SK-N-SH (cell line): ENCODE data around the gene METTL21A. TPM values are rescaled to one million over a fixed set of nuclear protein-coding genes. Genes with fewer than 3 reads are reported as not detected.

ENCODE experiments used
- CTCF ChIA-PET: fragments of 300-600, 350-600 bp; formaldehyde crosslinking; extraction: SDS; loops from one replicate; lab custom pipeline; 2021; lab: Yijun Ruan, JAX
- POLR2A ChIA-PET: fragments of 350-600 bp; sonication (Branson Sonifier 250); formaldehyde crosslinking; extraction: SDS; loops from one replicate; lab custom pipeline; 2020; ENCODE audit warnings: antibody characterized with exemption, inconsistent platforms; lab: Yijun Ruan, JAX
- DNase-seq: peaks from one replicate; pipeline ENCODE4 v3.0.0; 2012
- H2AFZ ChIP-seq: fragments of 200-600 bp; sonication (generic); 2 replicates; pipeline ENCODE4 v1.8.1; 2016; ENCODE audit warnings: antibody characterized with exemption, mild to moderate bottlenecking, low read depth
- H3F3A ChIP-seq: fragments of 200-600 bp; sonication (generic); replicated peaks from 2 replicates; pipeline ENCODE3; 2016; ENCODE audit warnings: antibody characterized with exemption, mild to moderate bottlenecking; ENCODE audit not compliant: insufficient read depth
- H3K27ac ChIP-seq, 2 experiments: fragments of 200-500 bp in 1 of 2; fragments of 200-600 bp in 1 of 2; sonication (Bioruptor generic) in 1 of 2; sonication (generic), shearing (Covaris generic) in 1 of 2; 2 replicates each; pipeline versions ENCODE4 v1.5.1 to v1.6.1; 2014 to 2016; ENCODE audit warnings: low read depth in 2 of 2, inconsistent platforms in 1 of 2, low read length in 1 of 2, mild to moderate bottlenecking in 1 of 2, mixed read lengths in 1 of 2
- H3K27me3 ChIP-seq: fragments of 200-600 bp; sonication (generic), shearing (Covaris generic); 2 replicates; pipeline ENCODE4 v1.6.1; 2016; ENCODE audit warnings: mixed run types; ENCODE audit not compliant: insufficient read depth
- H3K36me3 ChIP-seq, 2 experiments: fragments of 200-500 bp in 1 of 2; fragments of 200-600 bp in 1 of 2; sonication (Bioruptor generic) in 1 of 2; sonication (generic) in 1 of 2; replicated peaks in 1 of 2; 2 replicates each; pipeline versions ENCODE3 to v1.5.1; 2014 to 2016; ENCODE audit warnings: low read length in 1 of 2, mild to moderate bottlenecking in 1 of 2; ENCODE audit not compliant: insufficient read depth in 2 of 2, control insufficient read depth in 1 of 2
- H3K4me1 ChIP-seq, 2 experiments: fragments of 200-500 bp in 1 of 2; fragments of 200-600 bp in 1 of 2; sonication (Bioruptor generic) in 1 of 2; sonication (generic), shearing (Covaris generic) in 1 of 2; 2 replicates each; pipeline versions ENCODE4 v1.5.1 to v1.6.1; 2014 to 2016; ENCODE audit warnings: low read depth in 1 of 2, low read length in 1 of 2, mixed run types in 1 of 2; ENCODE audit not compliant: insufficient read depth in 2 of 2, control insufficient read depth in 1 of 2
- H3K4me2 ChIP-seq: fragments of 200-600 bp; sonication (generic), shearing (Covaris generic); 2 replicates; pipeline ENCODE4 v1.6.1; 2017; ENCODE audit warnings: mixed run types
- H3K4me3 ChIP-seq, 2 experiments: fragments of 200-500 bp in 1 of 2; fragments of 200-600 bp in 1 of 2; sonication (Bioruptor generic) in 1 of 2; sonication (generic), shearing (Covaris generic) in 1 of 2; 2 replicates each; pipeline versions ENCODE4 v1.5.1 to v1.8.1; 2014 to 2016; ENCODE audit warnings: low read depth in 2 of 2, inconsistent platforms in 1 of 2, low read length in 1 of 2, mild to moderate bottlenecking in 1 of 2, mixed read lengths in 1 of 2, moderate library complexity in 1 of 2
- H3K79me2 ChIP-seq: fragments of 200-600 bp; sonication (generic); 2 replicates; pipeline ENCODE4 v1.8.1; 2017; ENCODE audit warnings: mild to moderate bottlenecking; ENCODE audit not compliant: insufficient read depth
- H3K9ac ChIP-seq: fragments of 200-600 bp; sonication (generic); 2 replicates; pipeline ENCODE4 v1.6.1; 2017; ENCODE audit warnings: mixed run types
- H3K9me2 ChIP-seq: fragments of 200-600 bp; sonication (generic); 2 replicates; pipeline ENCODE4 v1.6.1; 2017; ENCODE audit warnings: mixed run types
- H3K9me3 ChIP-seq: fragments of 200-600 bp; sonication (generic); 2 replicates; pipeline ENCODE4 v1.6.1; 2017; ENCODE audit warnings: mixed run types, mild to moderate bottlenecking, moderate library complexity
- H4K20me1 ChIP-seq: fragments of 200-600 bp; sonication (generic); 2 replicates; pipeline ENCODE4 v1.6.1; 2017; ENCODE audit warnings: mild to moderate bottlenecking, mixed run types; ENCODE audit not compliant: insufficient read depth
- CTCF ChIP-seq: fragments of 200-600 bp; sonication (generic); IDR thresholded peaks from 2 replicates; pipeline ENCODE4 v1.6.1; 2017; ENCODE audit warnings: antibody characterized with exemption, mild to moderate bottlenecking, moderate library complexity
- EP300 ChIP-seq, 2 experiments: IDR thresholded peaks; 2 replicates each; pipeline versions ENCODE4 v1.4.0 to v1.6.1; 2012; ENCODE audit warnings: borderline replicate concordance in 1 of 2, low read depth in 1 of 2, low read length in 1 of 2
- FOSL2 ChIP-seq: IDR thresholded peaks from 2 replicates; pipeline ENCODE4 v1.4.0; 2012; ENCODE audit warnings: low read depth, mild to moderate bottlenecking, moderate library complexity, borderline replicate concordance
- FOXJ3 ChIP-seq: sonication (generic); formaldehyde crosslinking; IDR thresholded peaks from 2 replicates; pipeline ENCODE4 v1.5.1; 2020; ENCODE audit warnings: mild to moderate bottlenecking, missing genetic modification reagents
- FOXM1 ChIP-seq: IDR thresholded peaks from 2 replicates; pipeline ENCODE4 v1.4.0; 2012; ENCODE audit warnings: low read depth, mild to moderate bottlenecking
- GATA2 ChIP-seq: sonication (generic); formaldehyde crosslinking; IDR thresholded peaks from 2 replicates; pipeline ENCODE4 v1.5.0; 2020; ENCODE audit warnings: mild to moderate bottlenecking, missing genetic modification reagents
- JUND ChIP-seq: IDR thresholded peaks from 2 replicates; pipeline ENCODE4 v1.4.0; 2012
- PBX3 ChIP-seq: IDR thresholded peaks from 2 replicates; pipeline ENCODE4; 2012
- POLR2AphosphoS5 ChIP-seq: IDR thresholded peaks from 2 replicates; pipeline ENCODE4 v1.6.1; 2012; ENCODE audit warnings: low read depth, low read length
- RCOR1 ChIP-seq: fragments of 150-350 bp; IDR thresholded peaks from 2 replicates; pipeline ENCODE4 v1.6.1; 2017; ENCODE audit warnings: antibody characterized with exemption, low read length
- REST ChIP-seq: IDR thresholded peaks from 2 replicates; pipeline ENCODE4 v1.6.1; 2012; ENCODE audit warnings: mild to moderate bottlenecking, low read depth, low read length, moderate library complexity
- SIN3A ChIP-seq: IDR thresholded peaks from 2 replicates; pipeline ENCODE4 v1.6.1; 2012; ENCODE audit warnings: low read depth, mild to moderate bottlenecking, low read length, moderate library complexity, borderline replicate concordance
- TEAD4 ChIP-seq: IDR thresholded peaks from 2 replicates; pipeline ENCODE4 v1.4.0; 2012; ENCODE audit warnings: mild to moderate bottlenecking, borderline replicate concordance; ENCODE audit not compliant: insufficient read depth
- USF1 ChIP-seq: IDR thresholded peaks from 2 replicates; pipeline ENCODE4 v1.4.0; 2012; ENCODE audit warnings: low read depth, borderline replicate concordance
- ZBTB33 ChIP-seq: IDR thresholded peaks from 2 replicates; pipeline ENCODE4 v1.4.0; 2012; ENCODE audit warnings: low read depth, borderline replicate concordance
- WGBS: methylation state at CpG from one replicate; pipeline ENCODE4 v1.1.6; 2017; ENCODE audit warnings: low lambda C conversion rate; 5-methylcytosine and 5-hydroxymethylcytosine counted together
- polyA plus RNA-seq, 3 experiments: library from polyadenylated mRNA; depleted of rRNA; stranded (reverse); fragments of >200 nt; gene quantifications; 2 replicates each; pipeline ENCODE4 v1.2.3, GENCODE V29; 2012

METTL21A gene
- polyA plus RNA-seq, 1 of the 3 experiments (the other 2 are of a cell fraction), result 19.4 TPM

- Histone ChIP-seq H3K9me3 (no peaks in the 10 kb centered on the region), H3F3A (peaks cover 4% of the 10 kb centered on the region), H3K9me2 (no peaks in the 10 kb centered on the region), H3K27me3 (no peaks in the 10 kb centered on the region), H3K4me1 (no peaks in the 10 kb centered on the region; a peak in 1 of 4 replicates), H4K20me1 (no peaks in the 10 kb centered on the region), H3K27ac (no peak overlapping the region), H3K4me2 (no peak overlapping the region), H3K4me3 (no peak overlapping the region), H3K79me2 (0 out of 2 replicates have a peak, but pooled peaks cover 12% of the 10 kb centered on the region), H3K36me3 (peaks cover 61 to 83% of the 10 kb centered on the region in 2 experiments), H2AFZ (no peak overlapping the region), H3K9ac (no peak overlapping the region)
- ChIA-PET POLR2A (no interaction called here), CTCF (no interaction called here)
- DNase-seq, result no peak
- TF ChIP-seq FOSL2 (no peak), CTCF (no peak), FOXJ3 (CRISPR knock-in tag) (no peak), SIN3A (no peak), REST (no peak), GATA2 (CRISPR knock-in tag) (no peak), USF1 (no peak), RCOR1 (no peak)
- WGBS, result 96% methylated on average over 4 of the region's 4 CpGs
These were observed 40.2 kb downstream of the METTL21A start for GRCh38 chr2:207584952-207585351.

GRCh38 chr2:207571370-207571769 lies 53.8 kb downstream of the METTL21A start:
- no peaks in the 10 kb centered on the region for H3K27me3 ChIP-seq
- no peak overlapping the region; the same call in 1 of the 2 replicates for H3K9ac ChIP-seq
- no peak overlapping the region for H3K4me3 ChIP-seq
- H4K20me1 ChIP-seq, result no peaks in the 10 kb centered on the region
- peaks cover 6% of the 10 kb centered on the region for H3F3A ChIP-seq
- H2AFZ ChIP-seq, result no peak overlapping the region
- CTCF ChIA-PET, result no interaction called here
- no peaks in the 10 kb centered on the region for H3K4me1 ChIP-seq
- POLR2A ChIA-PET, result no interaction called here
- no peaks in the 10 kb centered on the region for H3K9me2 ChIP-seq
- no peak for DNase-seq
- WGBS, result 73% methylated on average over 3 of the region's 3 CpGs
- H3K4me2 ChIP-seq, result no peak overlapping the region
- H3K27ac ChIP-seq, result peak overlapping the region in 1 of 2 experiments; percentile 40; a peak in 1 of 4 replicates
- peaks cover 66 to 80% of the 10 kb centered on the region in 2 experiments for H3K36me3 ChIP-seq
- H3K79me2 ChIP-seq, result peaks cover 13% of the 10 kb centered on the region; the same call in 1 of the 2 replicates
- no peaks in the 10 kb centered on the region for H3K9me3 ChIP-seq
- TF ChIP-seq ZBTB33 (no peak), PBX3 (no peak), CTCF (no peak), FOXM1 (no peak), POLR2AphosphoS5 (no peak), RCOR1 (no peak), FOSL2 (no peak), JUND (no peak), EP300 (IDR thresholded peaks at IDR 0.05; ENCODE audit: borderline replicate concordance in 1 of 2, low read depth in 1 of 2, low read length in 1 of 2) (no peak), TEAD4 (no peak)
